Heart left ventricle (tissue), 13 donors: ENCODE data around the gene SFT2D1.

Experiments
- POLR2A ChIP-seq, 2 donors: fragments of 450-650 bp; IDR thresholded peaks; one replicate each; pipeline ENCODE4 v1.6.1; 2017; ENCODE audit warnings: antibody characterized with exemption in 2 of 2, mild to moderate bottlenecking in 2 of 2, moderate library complexity in 2 of 2
- TF ChIP-seq, protein P1 (sequence below), 12 donors: fragments of 200-600 bp; sonication (generic) in 4 of 12; IDR thresholded peaks; one replicate each; pipeline versions ENCODE4 v1.5.0 to v1.8.0; 2018 to 2022; ENCODE audit warnings: antibody characterized with exemption in 12 of 12, mild to moderate bottlenecking in 5 of 12
- donor health status: ischemic (EF 13 %, LVEDD 7.1; RV severe dilation, severe dysfunction).
- donor health status: DM: no; HTN: yes; CAD: no.
- donor health status: DM: no; HTN: no; CAD: no.
- donor health status: ischemic (EF 25% LVEDD 6.9; RV normal size, moderate dysfunction).
- donor health status: ischemic (EF 25% LVEDD 5.7; RV mildly dilated, moderate dysfunction).
- donor health status: ischemic (EF 35%, LVEDD 5.7; RV mildly dilated, moderate dysfunction).
- donor health status: nonischemic (EF 11% LVEDD 7.7; RV severe dilation, severe dysfunction).
- donor health status: DM: yes; HTN: yes; CAD: no.
- donor health status: PGD.
- donor health status: ischemic (EF 29% LVEDD 5.4; RV normal size, mild dysfunction).
- donor health status: nonischemic (EF 23%, LVEDD 6.1; RV moderate dilation, normal function).

DNA sequence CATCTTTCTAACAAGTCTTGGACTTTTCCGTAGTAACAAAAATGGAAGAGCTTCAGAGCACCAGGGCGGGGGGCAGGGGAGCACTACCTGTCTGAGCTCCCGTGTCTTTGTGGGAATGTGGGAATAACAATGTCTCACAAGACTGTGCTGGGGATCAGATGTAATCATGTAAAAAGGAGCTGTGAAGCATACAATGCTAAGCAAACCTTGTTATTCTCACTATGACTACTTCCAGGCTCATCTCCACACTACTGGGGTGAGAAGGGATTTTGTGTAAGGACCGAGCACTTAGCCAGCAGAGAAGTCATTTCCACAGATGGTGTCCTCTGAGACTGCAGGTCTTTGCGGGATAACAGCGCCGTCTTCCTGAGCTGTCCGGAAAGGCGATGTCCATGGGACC lies 61.2 kb downstream of the SFT2D1 start:
- TF ChIP-seq, protein P1, sequence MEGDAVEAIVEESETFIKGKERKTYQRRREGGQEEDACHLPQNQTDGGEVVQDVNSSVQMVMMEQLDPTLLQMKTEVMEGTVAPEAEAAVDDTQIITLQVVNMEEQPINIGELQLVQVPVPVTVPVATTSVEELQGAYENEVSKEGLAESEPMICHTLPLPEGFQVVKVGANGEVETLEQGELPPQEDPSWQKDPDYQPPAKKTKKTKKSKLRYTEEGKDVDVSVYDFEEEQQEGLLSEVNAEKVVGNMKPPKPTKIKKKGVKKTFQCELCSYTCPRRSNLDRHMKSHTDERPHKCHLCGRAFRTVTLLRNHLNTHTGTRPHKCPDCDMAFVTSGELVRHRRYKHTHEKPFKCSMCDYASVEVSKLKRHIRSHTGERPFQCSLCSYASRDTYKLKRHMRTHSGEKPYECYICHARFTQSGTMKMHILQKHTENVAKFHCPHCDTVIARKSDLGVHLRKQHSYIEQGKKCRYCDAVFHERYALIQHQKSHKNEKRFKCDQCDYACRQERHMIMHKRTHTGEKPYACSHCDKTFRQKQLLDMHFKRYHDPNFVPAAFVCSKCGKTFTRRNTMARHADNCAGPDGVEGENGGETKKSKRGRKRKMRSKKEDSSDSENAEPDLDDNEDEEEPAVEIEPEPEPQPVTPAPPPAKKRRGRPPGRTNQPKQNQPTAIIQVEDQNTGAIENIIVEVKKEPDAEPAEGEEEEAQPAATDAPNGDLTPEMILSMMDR (IDR thresholded peaks at IDR 0.05) = no peak
- TF ChIP-seq POLR2A (IDR thresholded peaks at IDR 0.05) = no peak
